HG03159 (cell line): ENCODE measurements around the gene MT1E.
"Not testable (repeated sequence)": the region's sequence is repeated elsewhere in the genome, so short reads cannot be mapped to it uniquely, and the experiment has no call there.

Source experiments
- ATAC-seq: cut with Tn5 transposase; IDR thresholded peaks from one replicate; pipeline ENCODE4 v1.9.1; 2021; ENCODE audit warnings: mild to moderate bottlenecking, moderate library complexity; ENCODE audit not compliant: unreplicated experiment

MT1E gene

DNA sequence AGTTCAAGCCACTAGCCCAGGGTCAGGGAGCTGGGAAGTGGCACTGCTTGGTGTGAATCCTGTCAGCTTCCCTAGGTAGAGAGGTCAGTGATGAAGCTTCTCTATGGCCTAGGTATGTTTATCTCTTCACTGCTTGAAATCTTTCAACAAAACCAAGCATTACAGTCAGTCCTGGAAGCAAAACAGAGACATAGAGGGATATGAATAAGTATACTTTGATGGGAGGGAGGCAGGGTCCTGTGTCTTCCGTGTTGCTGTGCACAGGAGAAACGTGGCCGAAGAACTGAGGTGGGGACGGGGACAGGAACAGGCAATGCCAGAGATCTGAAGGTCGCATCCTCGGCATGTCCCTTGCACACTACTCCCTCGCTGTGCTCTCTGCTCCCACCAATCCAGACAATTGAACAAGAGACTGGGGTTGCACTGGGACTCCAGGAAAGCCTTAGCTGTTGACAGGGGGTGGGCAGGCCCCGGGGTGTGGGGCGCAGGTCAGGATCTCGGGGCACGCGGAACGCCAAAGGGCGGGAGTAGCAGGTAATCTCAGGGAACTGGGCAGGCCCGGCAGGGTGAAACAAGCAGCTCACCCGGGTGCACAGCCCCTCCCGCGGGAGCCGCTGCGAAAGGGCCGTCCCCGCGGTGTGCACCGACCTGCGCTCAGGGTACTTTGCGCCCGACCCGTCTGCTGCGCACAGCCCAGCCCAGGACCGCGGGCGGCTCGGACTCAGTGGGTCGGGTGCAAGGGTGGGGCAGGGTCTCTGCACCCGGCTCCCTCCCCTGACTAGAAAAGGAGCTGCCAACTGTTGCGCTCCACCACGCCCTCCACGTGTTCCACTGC, 43.6 kb downstream of the MT1E start, which contains the start of gene MT1H:
TSS of gene MT1H (plus strand) at position 810 of the 835 bp plus-strand sequence. CDS start 71 bp downstream, outside the sequence.
- ATAC-seq, result no peak

- no peak for ATAC-seq
Observed at GRCh38 chr16:56669840-56670619, 44.4 kb downstream of the MT1E start.

DNA sequence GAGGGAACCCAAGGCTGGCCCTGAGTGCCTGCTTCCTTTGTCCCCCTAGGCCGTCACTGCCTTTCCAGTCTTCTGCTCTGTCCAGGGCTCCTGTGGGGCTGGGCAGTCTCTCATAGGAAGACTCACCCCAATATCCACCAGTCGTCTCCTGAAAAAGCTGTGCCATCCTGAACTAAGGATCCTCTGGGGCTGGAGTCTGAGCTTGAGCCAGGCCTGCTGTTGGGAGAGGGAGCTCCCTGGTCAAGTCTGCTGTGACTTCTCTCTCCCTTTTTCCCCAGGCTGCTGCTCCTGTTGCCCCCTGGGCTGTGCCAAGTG, 45.0 kb downstream of the MT1E start:
- no peak for ATAC-seq

- not testable (repeated sequence) for ATAC-seq
Observed at GRCh38 chr16:56671691-56672090, 46.1 kb downstream of the MT1E start.

- ATAC-seq, result not testable (repeated sequence)
Observed at GRCh38 chr16:56672171-56672570, 46.6 kb downstream of the MT1E start.

GRCh38 chr16:56672761-56673536, 47.4 kb downstream of the MT1E start:
- ATAC-seq, result no peak

GRCh38 chr16:56673921-56674320, 48.3 kb downstream of the MT1E start:
- ATAC-seq, result no peak

GRCh38 chr16:56674570-56674969, 49.0 kb downstream of the MT1E start:
- not testable (repeated sequence) for ATAC-seq

DNA sequence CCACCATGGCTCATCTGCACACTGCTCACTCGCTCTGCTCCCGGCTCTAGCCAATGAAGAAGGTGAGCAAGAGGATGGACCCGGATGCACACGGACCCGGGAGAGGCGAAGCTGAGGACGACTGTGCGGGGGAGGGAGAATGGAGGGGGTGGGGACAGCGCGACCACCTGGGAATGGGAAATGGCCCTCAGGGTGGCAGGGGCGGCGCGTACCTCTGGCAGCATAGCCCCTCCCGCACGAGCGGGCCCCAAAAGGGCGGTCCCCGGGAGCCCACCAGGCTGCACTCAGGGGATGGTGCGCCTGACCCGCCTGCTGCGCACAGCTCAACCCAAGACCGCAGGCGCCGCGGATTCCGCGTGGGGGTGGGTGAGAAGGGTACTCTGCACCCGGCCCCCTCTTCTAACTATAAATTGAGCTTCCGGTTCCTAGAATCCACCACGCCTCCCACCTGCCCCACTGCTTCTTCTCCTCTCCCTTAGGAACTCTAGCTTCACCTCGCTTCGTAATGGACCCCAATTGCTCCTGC, 50.2 kb downstream of the MT1E start:
- ATAC-seq, result no peak
